Measurements from ENCODE around the gene PTPN1.

Gene PTPN1

DNA sequence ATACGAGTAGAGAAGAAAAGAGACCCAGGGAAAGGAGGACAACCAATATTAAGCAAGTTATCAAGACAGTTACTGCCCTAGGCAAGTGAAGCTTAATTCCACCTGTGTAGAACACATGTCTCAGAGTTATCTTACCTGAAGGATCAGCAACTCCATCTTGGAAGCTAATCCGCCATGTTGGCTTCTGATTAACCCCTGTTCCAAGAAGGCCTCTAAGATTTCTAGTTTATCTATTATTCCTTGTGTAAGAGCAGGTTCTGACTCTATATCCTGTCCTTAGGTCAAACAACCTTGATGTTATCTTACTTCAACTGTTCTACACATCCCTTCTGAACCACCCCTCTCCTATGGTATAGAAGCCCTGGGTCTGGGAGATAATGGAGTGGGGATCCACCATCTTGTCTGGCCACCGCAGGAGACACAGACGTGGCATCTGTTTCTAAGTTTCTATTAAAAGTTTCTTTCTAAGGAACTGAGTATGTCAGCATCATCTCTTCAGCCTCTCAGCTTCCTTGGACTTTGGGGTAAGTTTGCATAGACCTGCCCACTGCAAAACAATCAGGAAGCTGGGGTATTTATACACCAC lies 27.7 kb upstream of the PTPN1 start:
- DNase-seq (ENCODE audit: low read depth in 2 of 2) = no peak
- no peak for TF ChIP-seq CTCF (IDR thresholded peaks at IDR 0.05; ENCODE audit: low read depth, low read length)
- no peak overlapping the region for H3K4me3 ChIP-seq (replicated peaks in 1 of 2; ENCODE audit: low read depth in 2 of 2, low read length in 2 of 2)

DNA sequence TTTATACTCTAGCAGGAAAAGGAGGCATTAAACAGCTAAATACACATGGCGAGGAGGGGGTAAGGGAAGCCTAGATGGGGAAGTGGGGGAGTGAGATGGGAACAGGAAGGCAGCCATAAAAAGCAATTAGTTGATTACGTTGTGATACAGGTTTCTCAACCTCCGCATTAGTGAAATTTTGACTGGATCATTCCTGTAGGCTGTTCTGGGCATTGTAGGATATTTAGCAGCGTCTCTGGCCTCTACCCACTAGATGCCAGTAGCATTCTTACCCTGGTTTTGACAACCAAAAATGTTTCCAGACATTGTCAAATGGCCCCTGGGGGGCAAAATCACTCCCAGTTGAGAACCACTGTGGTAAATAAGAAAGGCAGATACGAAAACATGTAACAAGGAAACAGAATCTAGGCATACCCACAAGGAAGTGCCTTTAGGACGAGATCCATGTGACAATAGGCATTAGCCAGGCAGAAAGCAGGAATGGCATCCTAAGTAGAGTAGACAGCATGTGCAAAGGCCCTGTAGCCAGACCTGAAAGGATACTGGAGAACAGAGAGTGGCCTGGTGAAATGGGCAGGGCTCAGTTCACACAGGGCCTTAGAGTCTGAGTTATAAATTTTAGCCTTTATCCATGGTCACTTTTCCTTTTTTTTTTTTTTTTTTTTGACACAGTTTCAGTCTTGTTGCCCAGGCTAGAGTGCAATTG lies 25.8 kb upstream of the PTPN1 start:
- no peak for TF ChIP-seq CTCF (IDR thresholded peaks at IDR 0.05; ENCODE audit: low read depth, low read length)
- DNase-seq (ENCODE audit: low read depth in 2 of 2) = no peak
- peak overlapping the region in 1 of 2 donors; percentile 53 for H3K4me3 ChIP-seq (replicated peaks in 1 of 2; ENCODE audit: low read depth in 2 of 2, low read length in 2 of 2)

- no peak for TF ChIP-seq CTCF (IDR thresholded peaks at IDR 0.05; ENCODE audit: low read depth, low read length)
- H3K4me3 ChIP-seq (replicated peaks in 1 of 2; ENCODE audit: low read depth in 2 of 2, low read length in 2 of 2) = no peak overlapping the region
- no peak for DNase-seq (ENCODE audit: low read depth in 2 of 2)
Measured at GRCh38 chr20:50487397-50487796, 22.8 kb upstream of the PTPN1 start.

DNA sequence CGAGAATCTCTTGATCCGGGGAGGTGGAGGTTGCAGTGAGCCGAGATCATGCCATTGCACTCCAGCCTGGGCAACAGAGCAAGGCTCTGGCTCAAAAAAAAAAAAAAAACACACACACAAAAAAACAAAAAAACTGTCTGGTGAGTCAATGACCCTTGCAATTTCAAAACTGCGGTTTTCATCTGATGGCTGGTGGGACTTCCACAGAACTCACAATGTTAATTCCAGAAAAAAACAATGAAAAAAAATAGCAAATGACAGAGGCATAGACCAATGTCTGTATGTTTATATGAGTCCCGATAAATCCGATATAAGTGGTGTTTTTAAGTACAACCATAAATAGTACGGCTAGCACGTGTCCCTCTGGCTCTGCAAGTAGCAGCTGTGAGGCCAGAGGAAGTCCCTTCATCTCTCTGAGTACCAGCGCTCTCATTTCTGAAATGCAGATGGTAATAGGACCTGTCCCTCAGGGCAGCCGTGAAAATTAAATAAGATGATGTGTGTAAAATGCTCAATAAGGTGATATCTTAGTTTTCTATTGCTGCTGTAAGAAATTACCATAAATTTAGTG lies 21.9 kb upstream of the PTPN1 start:
- no peak for TF ChIP-seq CTCF (IDR thresholded peaks at IDR 0.05; ENCODE audit: low read depth, low read length)
- peak in 1 of 2 donors; percentile 58 for DNase-seq (ENCODE audit: low read depth in 2 of 2)
- H3K4me3 ChIP-seq (replicated peaks in 1 of 2; ENCODE audit: low read depth in 2 of 2, low read length in 2 of 2) = no peak overlapping the region

- no peak for TF ChIP-seq CTCF (IDR thresholded peaks at IDR 0.05; ENCODE audit: low read depth, low read length)
- peak in 1 of 2 donors; percentile 9 for DNase-seq (ENCODE audit: low read depth in 2 of 2)
- no peak overlapping the region for H3K4me3 ChIP-seq (replicated peaks in 1 of 2; ENCODE audit: low read depth in 2 of 2, low read length in 2 of 2)
Measured at GRCh38 chr20:50491168-50491567, 19.0 kb upstream of the PTPN1 start.

DNA sequence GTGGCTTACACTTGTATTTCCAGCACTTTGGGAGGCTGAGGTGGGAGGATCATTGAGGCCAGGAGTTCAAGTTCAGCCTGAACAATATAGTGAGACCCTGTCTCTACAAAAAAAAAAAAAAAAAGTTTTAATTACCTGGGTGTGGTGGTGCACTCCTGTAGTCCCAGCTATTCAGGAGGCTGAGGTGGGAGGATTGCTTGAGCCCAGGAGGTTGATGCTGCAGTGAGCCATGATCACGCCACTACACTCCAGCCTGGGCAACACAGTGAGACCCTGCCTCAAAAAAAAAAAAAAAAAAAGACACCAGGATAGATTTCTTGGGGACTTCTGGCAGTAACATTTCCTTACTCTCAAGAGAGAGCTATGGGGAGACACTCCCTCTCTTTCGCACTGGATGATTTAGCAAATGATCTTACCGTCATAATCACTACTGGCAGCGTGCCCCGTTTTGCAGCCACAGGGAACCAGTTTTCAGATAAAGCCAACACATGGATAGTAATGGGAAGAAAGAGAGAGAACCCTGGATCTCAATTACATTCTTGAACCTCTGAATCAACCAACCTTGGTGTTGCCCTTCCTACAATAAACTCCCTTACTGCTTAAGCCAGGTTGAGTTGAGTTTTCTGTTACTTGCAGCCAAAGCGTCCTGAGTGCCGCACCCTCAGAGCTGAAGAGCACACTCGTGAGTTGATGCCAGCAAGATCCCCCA lies 18.1 kb upstream of the PTPN1 start:
- TF ChIP-seq CTCF (IDR thresholded peaks at IDR 0.05; ENCODE audit: low read depth, low read length) = no peak

More for the DNA sequence above, 18.1 kb upstream of the PTPN1 start:
- peak; percentile 62 to 78 for DNase-seq (ENCODE audit: low read depth in 2 of 2)
- no peak overlapping the region for H3K4me3 ChIP-seq (replicated peaks in 1 of 2; ENCODE audit: low read depth in 2 of 2, low read length in 2 of 2)
